Epidermal melanocyte (primary cell): ENCODE data around the gene CRYZL1.
"Not testable (repeated sequence)": the region's sequence is repeated elsewhere in the genome, so short reads cannot be mapped to it uniquely, and the experiment has no call there.

ENCODE experiments used
- DNase-seq: peaks from one replicate; pipeline ENCODE4 v3.0.0; 2011; ENCODE audit warnings: low spot score; ENCODE audit not compliant: insufficient read length

CRYZL1 gene

GRCh38 chr21:33634254-33634653 is 7.3 kb downstream of the CRYZL1 start:
- no peak for DNase-seq

DNA sequence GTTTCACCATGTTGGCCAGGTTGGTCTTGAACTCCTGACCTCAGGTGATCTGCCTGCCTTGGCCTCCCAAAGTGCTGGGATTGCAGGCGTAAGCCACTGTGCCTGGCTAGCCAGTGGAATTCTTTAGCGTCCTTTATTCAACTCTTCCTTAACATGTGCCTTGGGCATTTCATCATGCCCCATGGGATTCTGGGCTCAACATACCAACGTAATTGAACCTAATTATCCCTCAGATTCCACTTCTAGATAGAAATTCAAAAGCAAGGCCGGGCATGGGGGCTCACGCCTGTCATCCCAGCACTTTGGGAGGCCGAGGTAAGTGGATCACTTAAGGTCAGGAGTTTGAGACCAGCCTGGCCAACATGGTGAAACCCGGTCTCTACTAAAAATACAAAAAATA is 15.4 kb downstream of the CRYZL1 start:
- not testable (repeated sequence) for DNase-seq

DNA sequence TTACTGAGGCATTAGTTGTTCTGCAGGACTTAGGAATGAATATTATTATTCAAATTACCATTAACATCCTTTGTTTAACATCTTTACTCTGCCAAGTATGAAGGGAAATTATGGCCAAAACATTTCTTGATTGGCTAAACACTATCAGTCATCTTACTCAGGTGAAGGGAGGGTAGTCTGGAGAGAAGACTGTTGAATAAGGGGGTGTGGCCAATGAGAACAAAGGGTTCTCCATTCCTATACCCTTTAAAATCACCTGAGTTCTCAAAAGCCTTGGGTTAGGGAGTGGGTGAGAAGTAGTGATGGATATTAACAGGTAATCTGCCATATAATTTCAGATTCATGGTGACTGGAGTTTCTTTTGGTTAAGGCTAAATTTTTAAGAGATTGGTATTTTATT is 19.3 kb downstream of the CRYZL1 start:
- no peak for DNase-seq

GRCh38 chr21:33619726-33620125 is 21.8 kb downstream of the CRYZL1 start:
- DNase-seq: no peak

GRCh38 chr21:33618407-33618806 is 23.1 kb downstream of the CRYZL1 start:
- no peak for DNase-seq

- not testable (repeated sequence) for DNase-seq
Measured at GRCh38 chr21:33617565-33617964, 24.0 kb downstream of the CRYZL1 start.

- DNase-seq: no peak
Measured at GRCh38 chr21:33611006-33611744, 30.4 kb downstream of the CRYZL1 start.

DNA sequence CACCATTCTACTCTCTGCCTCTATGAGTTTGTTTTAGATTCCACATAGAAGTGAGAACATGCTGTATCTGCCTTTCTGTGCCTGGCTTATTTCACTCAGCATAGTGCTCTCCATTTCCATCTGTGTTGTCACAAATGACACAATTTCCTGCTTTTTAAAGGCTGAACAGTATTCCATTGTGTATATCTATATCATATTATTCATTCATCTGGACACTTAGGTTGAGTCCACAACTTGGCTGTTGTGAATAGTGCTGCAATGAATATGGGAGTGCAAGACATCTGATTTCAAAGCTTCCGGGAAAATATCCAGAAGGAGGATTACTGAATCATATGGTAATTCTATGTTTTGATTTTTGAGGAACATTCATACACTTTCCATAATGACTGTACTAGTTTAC is 33.0 kb downstream of the CRYZL1 start:
- no peak for DNase-seq

DNA sequence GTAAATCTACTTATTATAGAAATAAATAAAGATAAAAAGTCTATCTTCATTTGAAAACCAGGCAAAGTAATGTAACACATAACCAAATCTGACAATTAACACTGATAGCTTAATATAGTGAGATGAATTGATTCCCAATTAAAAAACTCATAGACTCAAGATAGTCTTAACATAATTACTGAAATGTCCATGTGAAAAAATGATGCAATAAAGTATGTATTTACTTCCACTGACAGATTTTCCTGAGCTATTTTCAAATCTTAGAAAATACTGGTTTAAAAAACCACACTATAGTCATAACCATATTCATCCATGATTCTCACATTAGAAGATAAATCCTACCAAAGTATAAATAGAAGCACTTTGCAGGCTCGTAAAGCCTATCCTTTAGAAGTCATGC is 43.5 kb downstream of the CRYZL1 start:
- DNase-seq: no peak

- peak; percentile 86 for DNase-seq
Measured at GRCh38 chr21:33588485-33589335, 52.8 kb downstream of the CRYZL1 start, which contains the start of gene DONSON. TSS of gene DONSON (minus strand) at chr21:33588684. CDS start at chr21:33588641, 43 bp downstream.

- peak; percentile 26 for DNase-seq
Measured at GRCh38 chr21:33587792-33588484, 53.6 kb downstream of the CRYZL1 start.

GRCh38 chr21:33586927-33587326 is 54.6 kb downstream of the CRYZL1 start:
- no peak for DNase-seq

DNA sequence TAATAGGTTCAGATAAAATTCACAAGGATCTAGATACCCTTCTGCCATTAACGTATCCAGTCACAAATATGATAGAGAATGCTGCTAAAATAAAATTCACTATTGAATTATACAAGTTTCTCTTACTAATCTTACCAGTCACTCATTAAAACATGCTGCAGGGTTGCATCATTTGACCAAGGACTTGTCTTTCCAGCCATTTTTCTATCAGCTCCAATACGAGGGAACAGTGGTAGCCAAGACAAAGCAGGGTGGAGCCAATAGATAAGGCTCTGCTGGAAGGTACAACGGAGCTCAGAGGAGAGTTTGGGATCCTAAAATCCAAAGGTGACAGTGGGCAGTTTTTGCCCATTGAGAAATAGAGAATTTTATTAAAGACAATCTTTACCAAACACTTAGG is 57.1 kb downstream of the CRYZL1 start:
- no peak for DNase-seq

- DNase-seq: no peak
Measured at GRCh38 chr21:33578959-33579542, 62.5 kb downstream of the CRYZL1 start.

- DNase-seq: no peak
Measured at GRCh38 chr21:33578214-33578613, 63.3 kb downstream of the CRYZL1 start.

GRCh38 chr21:33576741-33577141 is 64.8 kb downstream of the CRYZL1 start:
- not testable (repeated sequence) for DNase-seq

- DNase-seq: no peak
Measured at GRCh38 chr21:33572350-33572749, 69.2 kb downstream of the CRYZL1 start.

- no peak for DNase-seq
Measured at GRCh38 chr21:33569991-33570390, 71.5 kb downstream of the CRYZL1 start.

DNA sequence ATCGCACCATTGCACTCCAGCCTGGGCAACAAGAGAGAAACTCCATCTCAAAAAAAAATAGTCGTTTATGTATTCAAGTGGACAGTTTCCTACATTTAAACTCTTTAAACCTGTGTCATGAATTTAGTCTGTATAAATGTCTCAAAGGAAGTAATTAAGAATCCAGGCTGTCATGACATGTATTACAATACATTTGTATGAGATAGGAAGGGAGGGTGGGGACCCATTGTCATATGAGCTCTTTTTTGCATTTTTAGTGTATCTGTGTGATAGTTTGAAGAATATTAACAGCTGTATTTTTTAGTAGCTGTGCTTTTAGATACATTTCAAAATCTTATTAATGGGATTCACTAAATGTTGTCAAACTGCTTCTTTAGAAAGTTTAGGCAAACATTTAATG is 73.1 kb downstream of the CRYZL1 start:
- no peak for DNase-seq

GRCh38 chr21:33567914-33568313 is 73.6 kb downstream of the CRYZL1 start:
- no peak for DNase-seq

- no peak for DNase-seq
Measured at GRCh38 chr21:33566514-33566913, 75.0 kb downstream of the CRYZL1 start.

DNA sequence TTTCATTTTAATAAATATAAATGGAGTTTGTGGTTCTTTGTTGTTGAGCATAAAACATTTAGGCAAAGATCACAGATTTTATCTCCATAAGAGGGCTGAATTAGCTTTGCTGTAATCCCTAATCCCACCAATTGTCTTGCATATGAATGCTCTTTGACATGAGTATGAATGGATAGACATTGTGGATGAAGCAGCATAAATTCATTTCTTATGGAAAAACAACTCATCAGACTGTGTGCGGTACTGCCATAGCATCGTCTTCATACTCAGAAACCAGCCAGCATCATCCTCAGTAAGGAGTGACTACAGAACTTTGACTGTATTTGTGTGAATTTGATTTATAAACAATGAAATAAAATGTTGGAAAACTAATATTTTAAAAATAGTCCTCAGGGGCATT is 79.2 kb downstream of the CRYZL1 start:
- DNase-seq: no peak
